ENCODE results near the gene FOLR3. TPM values are rescaled to one million over a fixed set of nuclear protein-coding genes. Genes with fewer than 3 reads are reported as not detected.

Gene FOLR3
- total RNA-seq = not detected in 2 replicates

GRCh38 chr11:72135473-72135872 is at the start of gene FOLR3:
Gene FOLR3 (plus strand): TSS chr11:72135725. CDS start chr11:72135953, 228 bp downstream.

DNA sequence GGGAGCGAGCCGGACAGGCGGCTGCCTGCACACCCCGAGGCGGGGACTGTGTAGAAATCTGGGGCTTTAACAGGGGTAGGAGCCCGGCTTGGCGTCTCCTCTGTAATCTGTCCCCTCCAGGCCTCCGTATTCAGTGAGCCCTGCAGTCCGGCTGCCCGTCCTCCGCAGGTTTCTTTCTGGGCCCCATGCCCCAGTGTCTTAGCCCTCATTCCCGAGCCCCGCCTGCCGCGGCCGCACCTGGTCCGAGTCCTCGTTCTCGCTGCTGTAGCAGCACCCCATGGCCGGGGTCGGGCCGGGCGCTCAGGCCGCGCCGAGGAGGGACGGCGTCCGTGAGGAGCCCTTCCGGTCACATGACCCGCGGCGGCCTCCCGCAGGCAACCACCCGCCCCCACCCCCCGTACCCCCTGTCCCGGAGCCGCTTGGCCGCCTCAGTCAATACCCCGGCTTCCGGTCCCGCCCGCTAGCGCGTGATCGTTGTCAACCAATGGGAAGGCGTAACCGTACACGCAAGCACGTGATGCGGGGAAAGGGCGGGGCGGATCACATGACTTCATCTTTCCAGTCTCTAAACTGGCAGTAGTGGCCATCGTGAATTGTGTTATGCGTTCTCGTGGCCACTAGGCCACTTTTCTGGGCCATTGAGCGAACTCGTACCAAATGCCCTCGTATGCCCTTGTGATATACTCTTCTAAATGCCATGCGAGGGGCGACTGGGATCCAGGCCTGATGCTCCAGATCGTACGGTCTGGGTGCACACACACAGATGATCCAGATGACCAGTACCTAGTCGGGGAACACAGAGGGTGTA is 32.4 kb upstream of the FOLR3 start, which contains the start of gene LAMTOR1:
TSS of gene LAMTOR1 (minus strand) at position 352 of the 808 bp plus-strand sequence. CDS start at position 279, 73 bp downstream.

GRCh38 chr11:72105888-72106287 is 29.6 kb upstream of the FOLR3 start, which contains the start of gene TOMT:
Gene TOMT (plus strand): TSS chr11:72105924. CDS start chr11:72105952, 28 bp downstream.

DNA sequence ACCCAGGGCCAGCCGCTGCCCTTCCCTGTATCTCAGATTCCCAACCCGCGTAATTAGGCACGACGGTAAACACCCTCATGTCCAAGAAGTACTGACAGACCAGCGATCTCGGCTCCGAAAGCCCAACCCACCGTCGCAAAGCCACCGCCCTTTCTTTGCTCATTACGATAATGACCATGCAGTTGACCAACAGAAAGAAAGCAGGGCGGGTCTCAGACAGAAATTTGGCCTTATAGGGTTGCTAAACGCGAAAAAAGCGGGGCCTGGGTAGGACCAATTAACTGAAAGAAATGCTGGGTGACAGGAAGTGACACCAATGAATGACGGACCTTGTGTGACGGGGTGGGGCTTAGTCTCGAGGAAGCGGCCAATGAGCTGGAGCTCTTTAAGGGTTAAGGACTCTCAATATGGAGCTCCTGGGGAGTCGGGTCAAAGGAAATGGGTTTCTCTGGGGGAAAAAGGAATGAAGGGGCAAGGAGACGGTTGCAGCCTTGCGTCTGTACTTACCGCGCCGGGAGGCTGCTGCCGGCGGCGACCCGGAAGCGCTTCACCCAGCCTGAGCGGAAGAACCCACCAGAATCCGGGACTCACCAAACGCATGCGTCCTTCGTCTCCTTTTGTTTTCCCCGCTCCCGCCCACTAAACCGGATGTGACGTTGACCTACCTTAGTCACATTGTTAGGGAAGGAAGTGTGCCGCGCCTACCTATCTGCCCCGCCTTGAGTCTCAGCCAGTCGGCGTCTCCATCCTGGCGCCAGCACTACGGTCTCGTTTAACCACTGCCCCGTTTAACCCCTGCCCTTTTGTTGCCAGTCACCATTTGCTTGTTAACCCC is 23.2 kb upstream of the FOLR3 start, which contains the start of gene ANAPC15:
TSS of gene ANAPC15 (minus strand) at position 553 of the 835 bp plus-strand sequence. CDS start 1,419 bp downstream, outside the sequence.

Other genes starting within 250 kb of the FOLR3 start
- 2.1 and 4.9 TPM in 2 replicates for gene XNDC1N, start 207.1 kb upstream of the FOLR3 start, total RNA-seq
- gene RNF121, start 206.7 kb upstream of the FOLR3 start, total RNA-seq = 22.1 and 24.1 TPM in 2 replicates
- 4.9 and 6.4 TPM in 2 replicates for gene IL18BP, start 136.8 kb upstream of the FOLR3 start, total RNA-seq
- gene NUMA1, start 55.2 kb upstream of the FOLR3 start, total RNA-seq = 102 and 108 TPM in 2 replicates
- gene LRRC51, start 54.9 kb upstream of the FOLR3 start, total RNA-seq = 1.2 and 2.6 TPM in 2 replicates
- 168 and 171 TPM in 2 replicates for gene LAMTOR1, start 32.4 kb upstream of the FOLR3 start, total RNA-seq
- not detected in 2 replicates for gene TOMT, start 29.8 kb upstream of the FOLR3 start, total RNA-seq
- 40.7 and 48.8 TPM in 2 replicates for gene ANAPC15, start 23.0 kb upstream of the FOLR3 start, total RNA-seq
- gene FOLR1, start 56.4 kb downstream of the FOLR3 start, total RNA-seq = not detected in 2 replicates
- gene FOLR2, start 81.1 kb downstream of the FOLR3 start, total RNA-seq = not detected in 2 replicates
- 41.3 and 42.8 TPM in 2 replicates for gene INPPL1, start 89.0 kb downstream of the FOLR3 start, total RNA-seq
- gene PHOX2A, start 108.5 kb downstream of the FOLR3 start, total RNA-seq = not detected in 2 replicates

All from mammary microvascular endothelial cell (primary cell).